Tibial nerve (tissue), 3 donors: ENCODE results near the gene LZTS3.

Experiments
- EP300 ChIP-seq, 2 donors: sonication (generic); formaldehyde crosslinking; IDR thresholded peaks; one replicate each; pipeline ENCODE4 v1.6.1; 2017; ENCODE audit warnings: antibody characterized with exemption in 2 of 2, mild to moderate bottlenecking in 1 of 2
- POLR2A ChIP-seq, 2 donors: fragments of 450-650 bp; IDR thresholded peaks; one replicate each; pipeline ENCODE4 v1.6.1; 2017; ENCODE audit warnings: antibody characterized with exemption in 2 of 2, mild to moderate bottlenecking in 2 of 2, moderate library complexity in 2 of 2

- TF ChIP-seq EP300 (IDR thresholded peaks at IDR 0.05) (peak; percentile 90 to 94), POLR2A (IDR thresholded peaks at IDR 0.05) (peak; percentile 57 to 85)
These were observed 30.9 kb upstream of the LZTS3 start, which contains the start of gene DDRGK1 for GRCh38 chr20:3204124-3204794.
